ENCODE measurements around the gene SOX1.

Gene SOX1

GRCh38 chr13:112073245-112074138 is 6.5 kb downstream of the SOX1 start:
- DNase-seq = peak; percentile 68

DNA sequence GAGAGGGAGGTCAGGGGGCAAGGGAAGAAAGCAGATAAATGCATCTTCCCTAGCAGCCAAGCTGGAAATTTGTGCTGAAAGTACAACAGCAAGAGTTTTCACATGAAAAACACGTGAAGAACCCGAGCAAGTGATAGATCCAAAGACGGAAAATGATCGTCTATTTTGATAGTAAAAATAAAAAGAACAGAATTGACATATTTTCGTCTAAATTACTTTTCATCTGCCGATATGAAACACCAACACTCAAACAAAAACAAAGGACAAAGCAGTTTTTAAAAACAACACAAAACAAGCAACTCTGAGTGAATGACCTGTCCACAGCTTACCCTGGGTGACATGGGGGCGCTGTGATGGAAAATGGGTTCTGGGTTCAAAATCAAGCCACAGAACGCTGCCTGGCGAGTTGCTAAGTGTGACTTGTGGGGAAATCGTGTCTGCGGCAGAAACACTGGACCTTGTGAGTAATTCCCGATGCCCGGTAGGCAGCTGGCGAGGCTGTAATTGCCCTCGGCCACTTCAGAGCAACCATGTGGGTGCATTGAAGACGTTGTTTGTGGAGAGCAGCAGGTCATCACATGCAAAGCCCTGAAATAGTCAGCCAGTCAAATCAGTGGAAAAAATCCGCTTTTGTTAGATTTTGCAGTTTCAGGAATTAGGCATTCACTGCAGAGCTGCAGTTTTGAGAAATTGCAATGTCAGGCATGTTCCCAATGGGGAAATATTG is 7.4 kb downstream of the SOX1 start:
- DNase-seq = no peak

GRCh38 chr13:112077729-112078128 is 10.8 kb downstream of the SOX1 start:
- no peak for DNase-seq

GRCh38 chr13:112078216-112078615 is 11.3 kb downstream of the SOX1 start:
- no peak for DNase-seq

DNA sequence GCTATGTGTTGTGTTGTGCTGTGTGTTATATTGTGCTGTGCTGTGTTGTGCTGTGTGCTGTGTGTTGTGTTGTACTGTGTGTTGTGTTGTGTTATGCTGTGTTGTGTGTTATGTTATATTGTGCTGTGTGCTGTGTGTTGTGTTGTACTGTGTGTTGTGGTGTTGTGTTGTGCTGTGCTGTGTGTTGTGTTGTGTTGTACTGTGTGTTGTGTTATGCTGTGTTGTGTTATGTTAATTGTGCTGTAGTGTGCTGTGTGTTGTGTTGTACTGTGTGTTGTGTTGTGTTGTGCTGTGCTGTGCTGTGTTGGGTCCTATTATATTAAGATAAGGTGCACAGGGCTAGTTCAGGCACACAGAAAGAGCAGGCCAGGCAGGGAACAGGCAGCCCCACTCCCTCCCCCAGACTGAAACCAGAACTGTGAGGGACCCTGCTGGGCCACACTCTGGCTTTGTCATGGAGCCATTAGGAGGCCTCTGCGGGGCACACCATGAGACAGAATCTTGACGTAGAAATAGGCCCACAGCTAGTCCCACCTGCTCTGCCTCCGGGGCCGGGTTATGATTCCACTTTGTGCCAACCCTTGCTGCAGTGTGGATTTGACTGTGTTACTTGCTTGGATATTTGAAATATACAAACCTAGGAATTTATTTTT is 12.1 kb downstream of the SOX1 start:
- DNase-seq = peak; percentile 79

GRCh38 chr13:112079696-112080095 is 12.7 kb downstream of the SOX1 start:
- DNase-seq = peak; percentile 30

GRCh38 chr13:112083971-112084370 is 17.0 kb downstream of the SOX1 start:
- DNase-seq = no peak

GRCh38 chr13:112092453-112092852 is 25.5 kb downstream of the SOX1 start:
- no peak for DNase-seq

DNA sequence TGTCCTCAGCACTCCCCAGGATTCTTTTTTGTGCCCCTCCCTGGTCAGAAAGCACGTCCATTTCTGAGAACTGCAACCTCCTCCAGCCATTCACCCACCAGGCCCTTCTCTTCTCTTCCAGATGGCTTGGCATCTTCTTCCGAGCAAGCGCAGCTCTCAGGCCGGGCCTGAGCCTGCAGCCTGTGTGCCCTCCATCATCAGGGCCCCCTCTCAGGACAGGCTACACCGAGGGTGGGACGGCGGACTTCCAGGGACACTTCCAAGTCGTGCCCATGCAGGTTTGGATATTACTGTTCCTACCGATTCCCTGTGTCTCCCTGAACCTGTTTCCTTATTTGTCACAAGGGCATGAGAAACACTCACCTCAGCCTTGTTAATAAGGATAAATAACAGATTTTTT is 28.4 kb downstream of the SOX1 start:
- no peak for DNase-seq

- no peak for DNase-seq
Observed at GRCh38 chr13:112096959-112097358, 30.0 kb downstream of the SOX1 start.

DNA sequence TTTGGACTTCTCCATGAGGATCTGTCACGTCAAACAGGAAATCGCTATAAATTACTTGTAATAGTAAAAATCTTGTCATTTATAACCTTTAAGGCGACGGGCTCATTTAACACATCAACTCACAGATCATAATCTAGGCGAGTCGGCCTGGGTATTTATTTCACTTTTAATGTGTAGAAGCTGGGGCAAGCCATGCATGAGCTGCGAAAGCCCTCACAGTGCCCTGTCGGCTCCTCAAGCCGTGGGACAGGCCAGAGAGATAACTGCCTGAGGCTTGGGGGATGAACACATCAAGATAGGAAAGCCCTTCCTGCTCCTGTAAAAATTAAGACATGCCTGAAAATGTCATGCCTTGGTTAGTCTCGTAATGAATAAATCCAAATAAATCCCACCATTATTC is 30.8 kb downstream of the SOX1 start:
- DNase-seq = no peak

DNA sequence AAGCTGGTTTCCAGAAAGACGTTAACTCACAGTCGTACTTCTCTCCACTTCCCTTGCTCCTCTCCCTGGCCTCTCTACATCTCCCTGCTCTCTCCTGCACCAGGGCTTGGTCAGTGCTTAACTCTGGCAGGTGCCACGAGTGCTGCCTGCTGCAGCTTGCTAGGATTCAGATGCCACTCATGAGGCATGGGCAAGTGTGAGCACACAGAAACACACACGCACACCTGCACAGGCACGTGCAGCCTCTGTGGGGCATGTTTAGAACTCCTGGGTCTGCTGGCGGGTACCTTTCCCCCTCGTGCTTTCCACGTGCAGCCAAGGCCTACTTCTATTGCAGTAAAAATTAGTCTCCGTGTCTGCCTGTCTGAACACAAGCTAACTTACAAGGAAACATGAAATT is 31.8 kb downstream of the SOX1 start:
- DNase-seq = no peak

- DNase-seq = no peak
Observed at GRCh38 chr13:112101360-112101930, 34.5 kb downstream of the SOX1 start.

- peak; percentile 8 for DNase-seq
Observed at GRCh38 chr13:112102243-112102642, 35.3 kb downstream of the SOX1 start.

DNA sequence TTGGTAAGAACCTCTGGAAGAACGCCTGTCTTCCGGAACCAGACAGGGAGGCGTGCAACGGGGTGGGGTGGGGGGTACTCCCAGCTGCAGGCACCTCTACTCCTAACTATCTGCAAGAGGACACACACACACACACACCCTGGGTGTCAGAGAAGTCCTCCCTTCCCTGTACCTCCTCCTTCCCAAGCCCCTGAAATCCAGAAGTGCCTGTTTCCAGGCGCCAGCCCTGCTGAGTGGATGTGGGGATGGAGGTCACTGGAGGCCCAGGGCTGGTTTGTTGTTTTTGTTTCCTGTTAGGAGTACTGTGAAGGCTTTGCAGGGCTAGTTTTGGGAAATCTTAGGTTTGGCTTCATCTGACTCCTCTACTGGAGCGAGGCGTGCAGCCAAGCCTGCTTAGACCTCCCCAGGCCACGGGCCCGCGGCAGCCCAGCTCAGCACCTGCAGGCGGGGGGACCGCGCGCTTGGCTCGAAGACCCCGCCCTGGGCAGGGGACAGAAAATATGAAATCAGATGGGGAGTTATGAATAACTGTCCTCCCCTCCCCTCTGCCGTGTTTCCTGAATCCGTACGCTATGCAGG is 36.4 kb downstream of the SOX1 start:
- DNase-seq = no peak

DNA sequence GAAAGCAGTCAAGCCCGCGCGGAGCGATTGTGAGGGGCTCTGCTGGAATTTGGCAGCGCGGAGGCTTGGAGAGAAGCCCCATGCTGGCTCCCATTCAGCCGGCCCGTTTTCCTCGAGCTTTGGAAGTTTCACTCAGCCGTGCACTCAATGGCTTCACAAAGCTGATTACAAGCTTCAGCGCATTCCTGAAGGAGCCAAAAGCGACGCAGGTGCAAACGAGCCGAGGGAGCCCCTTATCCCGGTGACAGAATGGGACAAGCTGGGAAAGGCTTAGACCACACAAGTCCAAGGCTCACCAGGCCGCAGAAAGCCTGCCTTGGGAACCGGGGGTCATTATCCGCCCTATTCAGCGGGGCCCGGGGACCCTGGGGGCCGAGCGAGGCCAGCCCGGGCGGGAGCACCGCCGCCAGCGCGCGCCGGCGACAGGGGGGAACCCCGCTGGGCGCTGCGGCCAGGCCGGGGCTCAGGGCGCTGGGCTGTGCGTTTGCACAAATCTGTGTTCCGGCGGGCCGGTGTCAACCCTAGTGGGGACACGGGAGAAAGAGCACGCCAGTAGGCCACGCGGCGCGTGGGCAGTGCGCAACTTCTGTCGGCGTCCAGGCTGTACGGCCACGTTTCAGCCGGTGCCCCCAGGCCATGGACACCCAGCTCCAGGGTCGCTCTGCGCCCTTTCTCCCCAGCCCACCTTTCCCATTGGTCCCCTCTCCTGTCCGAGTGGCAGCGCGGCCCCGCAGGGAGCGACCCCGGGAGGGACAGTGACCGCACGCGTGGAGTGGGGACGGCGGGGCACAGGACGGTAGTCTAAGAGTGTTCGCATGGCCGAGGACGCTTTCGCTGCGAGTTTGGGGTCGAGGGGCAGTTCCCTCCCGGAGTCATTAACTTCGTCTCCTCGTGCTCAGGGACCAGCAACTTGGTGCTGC is 37.3 kb downstream of the SOX1 start:
- DNase-seq = no peak

DNA sequence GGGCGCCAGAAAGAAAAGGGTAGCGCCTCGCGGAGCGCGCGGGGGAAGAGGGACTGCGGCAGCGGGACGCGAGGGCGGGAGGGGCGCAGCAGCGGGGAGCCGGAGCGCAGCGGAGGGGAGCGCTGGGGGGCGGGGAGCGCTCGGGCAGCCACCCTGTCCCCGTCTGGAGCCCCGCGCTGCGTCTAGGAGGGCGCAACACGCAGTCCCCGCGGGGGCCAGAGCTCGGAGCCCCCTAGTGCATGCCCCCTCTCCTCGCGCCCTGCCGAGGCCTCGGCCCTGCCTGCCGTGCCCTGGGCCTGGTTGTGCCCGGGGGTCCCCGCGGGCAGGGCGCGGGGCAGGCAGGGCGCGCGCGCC is 37.9 kb downstream of the SOX1 start:
- no peak for DNase-seq

DNA sequence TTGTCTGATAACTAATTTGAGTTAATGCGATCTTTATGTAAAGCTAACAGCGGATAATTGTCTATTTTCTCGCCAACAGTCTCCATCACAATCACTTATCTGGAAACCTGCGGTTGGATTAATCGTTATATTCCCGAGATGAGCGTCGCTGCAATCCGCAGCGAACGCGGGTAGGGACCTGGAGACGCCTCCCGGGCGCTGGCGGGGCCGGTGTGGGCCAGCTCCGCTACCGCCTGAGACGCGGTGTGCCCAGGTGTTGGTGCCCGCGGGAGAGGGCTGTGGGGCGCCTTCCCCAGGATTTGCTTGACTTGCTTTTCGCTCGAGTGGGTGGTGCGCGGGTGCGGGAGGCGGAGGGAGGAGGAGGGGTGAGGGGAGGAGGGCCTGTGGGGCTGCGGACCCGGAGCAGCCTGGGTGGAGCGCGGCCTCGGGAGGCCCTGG is 38.3 kb downstream of the SOX1 start:
- DNase-seq = no peak

DNA sequence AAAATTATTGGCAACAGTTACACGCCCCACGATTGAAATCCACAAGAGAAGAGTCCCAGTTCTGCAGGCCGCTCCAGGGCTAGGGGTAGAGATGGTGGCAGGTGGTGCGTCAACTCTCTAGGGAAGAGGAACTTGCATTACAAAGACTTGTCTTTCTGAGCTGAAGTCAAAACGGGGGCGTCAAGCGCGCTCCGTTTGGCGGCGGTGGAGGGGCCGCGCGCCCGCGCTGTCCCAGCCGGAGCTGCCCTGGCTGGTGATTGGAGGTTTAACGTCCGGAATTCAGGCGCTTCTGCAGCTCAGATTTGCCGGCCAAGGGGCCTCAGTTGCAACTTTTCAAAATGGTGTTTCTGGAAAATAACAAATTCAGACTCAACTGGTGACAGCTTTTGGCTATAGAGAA is 38.9 kb downstream of the SOX1 start:
- DNase-seq = no peak

DNA sequence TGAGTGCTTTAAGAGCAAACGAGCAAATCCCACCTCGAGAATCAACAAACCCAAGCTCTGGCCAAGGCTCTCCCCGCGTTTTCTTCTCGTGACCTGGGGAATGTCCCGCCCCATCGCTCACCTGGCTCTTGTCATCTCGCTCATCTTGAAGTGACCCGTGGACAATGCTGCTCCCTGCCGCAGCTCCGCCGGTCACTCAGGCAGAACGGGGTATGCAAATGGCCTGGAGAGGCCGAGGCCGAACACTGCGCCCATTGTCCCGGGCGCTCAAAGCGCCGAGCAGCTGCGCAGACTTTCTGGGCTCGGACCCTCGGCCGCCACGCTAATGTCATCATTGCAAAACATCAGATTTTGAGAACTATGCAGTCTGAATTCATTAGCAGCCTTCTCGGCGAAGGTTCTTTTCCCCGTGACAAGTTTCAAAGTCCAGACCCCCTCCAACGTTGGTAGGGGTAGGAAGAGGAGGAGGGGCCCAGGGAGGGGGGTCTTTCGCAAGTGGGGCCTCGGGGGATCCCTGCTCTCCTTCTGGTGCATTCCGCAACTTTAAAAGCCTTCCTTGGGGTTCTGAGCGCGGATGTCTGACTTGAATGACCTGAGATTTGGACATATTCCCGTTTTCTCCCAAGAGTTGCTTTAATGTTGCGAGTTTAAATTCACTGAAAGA is 39.7 kb downstream of the SOX1 start:
- no peak for DNase-seq

DNA sequence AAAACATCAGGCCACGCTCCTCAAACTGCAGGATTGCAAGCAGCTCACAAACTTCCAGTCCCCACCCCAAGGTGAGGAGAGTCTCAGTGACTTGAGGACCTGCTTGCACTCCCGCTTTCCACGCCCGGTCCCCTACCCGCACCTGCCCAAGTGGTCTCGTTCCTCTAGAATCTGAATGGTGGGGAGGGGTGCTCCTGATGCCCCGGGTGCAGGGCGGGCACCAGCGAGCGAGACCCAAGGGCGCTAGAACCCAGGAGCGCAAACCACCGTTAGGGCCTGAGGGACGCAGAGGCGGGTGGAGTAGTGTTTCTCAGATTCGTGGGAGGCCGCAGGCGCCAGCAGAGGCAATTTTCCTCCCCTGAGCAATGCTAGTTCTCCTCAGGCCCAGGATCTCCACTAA is 40.3 kb downstream of the SOX1 start:
- no peak for DNase-seq

All from NCI-H345 (cell line).